ENCODE results near the gene PMP22.

DNA sequence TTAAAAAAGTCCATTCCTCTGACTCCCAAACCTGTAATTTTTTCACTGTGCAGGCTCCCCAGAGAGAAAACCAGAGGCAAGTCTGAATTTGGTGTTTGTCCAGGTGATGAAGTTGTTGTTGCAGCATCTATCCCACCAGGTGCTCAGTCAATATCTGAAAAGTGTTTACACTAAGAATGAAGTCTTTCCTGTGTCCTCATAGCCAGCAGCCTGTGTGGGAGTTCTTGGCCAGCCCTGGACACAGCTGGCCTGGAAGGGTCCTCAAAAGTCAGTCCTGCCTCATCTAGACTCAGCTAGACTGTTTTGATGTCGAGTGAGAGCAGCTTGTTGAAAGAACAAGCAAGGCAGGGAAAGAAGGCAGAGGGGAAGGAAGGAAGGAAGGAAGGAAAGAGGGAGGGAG lies 3.3 kb upstream of the PMP22 start:
- no peak for TF ChIP-seq POLR2AphosphoS5 (IDR thresholded peaks at IDR 0.05; ENCODE audit: low read depth, low read length)
- no peak for TF ChIP-seq POLR2A (IDR thresholded peaks at IDR 0.05; ENCODE audit: low read depth, low read length)

All from GM12892 (cell line).